Trophoblast cell (in vitro differentiated cells and primary cell): ENCODE measurements around the gene DOCK10.

ENCODE experiments used
- DNase-seq, 2 donors: peaks; one replicate each; pipeline ENCODE4 v3.0.0-alpha.2; 2016
- H2AFZ ChIP-seq: 2 replicates; pipeline ENCODE4 v1.6.1; 2013; ENCODE audit warnings: low read length, moderate library complexity, mild to moderate bottlenecking; ENCODE audit not compliant: insufficient read depth, poor library complexity
- H2AK5ac ChIP-seq: 2 replicates; pipeline ENCODE4 v1.6.1; 2013; ENCODE audit warnings: mild to moderate bottlenecking, low read length
- H2BK120ac ChIP-seq: 2 replicates; pipeline ENCODE4 v1.6.1; 2013; ENCODE audit warnings: low read length, mild to moderate bottlenecking, moderate library complexity; ENCODE audit not compliant: insufficient read depth, poor library complexity
- H2BK12ac ChIP-seq: 2 replicates; pipeline ENCODE4 v1.6.1; 2013; ENCODE audit warnings: mild to moderate bottlenecking, low read length, moderate library complexity
- H2BK5ac ChIP-seq: 2 replicates; pipeline ENCODE4 v1.6.1; 2013; ENCODE audit warnings: low read length, low read depth, moderate library complexity, mild to moderate bottlenecking; ENCODE audit not compliant: poor library complexity
- H3K14ac ChIP-seq: 2 replicates; pipeline ENCODE4 v1.6.1; 2013; ENCODE audit warnings: mild to moderate bottlenecking, low read length
- H3K18ac ChIP-seq: 2 replicates; pipeline ENCODE4 v1.6.1; 2013; ENCODE audit warnings: mild to moderate bottlenecking, low read length
- H3K23ac ChIP-seq: 2 replicates; pipeline ENCODE4 v1.6.1; 2013; ENCODE audit warnings: low read length
- H3K27ac ChIP-seq: 2 replicates; pipeline ENCODE4 v1.5.1; 2013; ENCODE audit warnings: low read depth, mild to moderate bottlenecking, inconsistent platforms, low read length, moderate library complexity
- H3K27me3 ChIP-seq: 2 replicates; pipeline ENCODE4 v1.6.1; 2013; ENCODE audit warnings: inconsistent platforms, mild to moderate bottlenecking, low read length, moderate library complexity; ENCODE audit not compliant: insufficient read depth
- H3K36me3 ChIP-seq, 2 experiments: 1 replicate in 1 of 2; 2 replicates in 1 of 2; pipeline ENCODE4 v1.6.1; 2013; ENCODE audit warnings: low read length in 2 of 2, mild to moderate bottlenecking in 2 of 2, moderate library complexity in 1 of 2; ENCODE audit not compliant: insufficient read depth in 2 of 2, control insufficient read depth in 1 of 2
- H3K4ac ChIP-seq: 2 replicates; pipeline ENCODE4 v1.6.1; 2013; ENCODE audit warnings: low read depth, mild to moderate bottlenecking, low read length, moderate library complexity
- H3K4me1 ChIP-seq, 2 experiments: 1 replicate in 1 of 2; 2 replicates in 1 of 2; pipeline ENCODE4 v1.6.1; 2013; ENCODE audit warnings: low read length in 2 of 2, mild to moderate bottlenecking in 2 of 2, moderate library complexity in 1 of 2; ENCODE audit not compliant: insufficient read depth in 2 of 2, control insufficient read depth in 1 of 2
- H3K4me2 ChIP-seq: 2 replicates; pipeline ENCODE4 v1.6.1; 2013; ENCODE audit warnings: inconsistent platforms, mild to moderate bottlenecking, low read length, moderate library complexity
- H3K4me3 ChIP-seq: 2 replicates; pipeline ENCODE4 v1.5.1; 2013; ENCODE audit warnings: mild to moderate bottlenecking, low read depth, low read length, inconsistent platforms
- H3K79me1 ChIP-seq: one replicate; pipeline ENCODE4 v1.6.1; 2013; ENCODE audit warnings: low read length
- H3K79me2 ChIP-seq: 2 replicates; pipeline ENCODE4 v1.6.1; 2013; ENCODE audit warnings: low read length, mild to moderate bottlenecking; ENCODE audit not compliant: control insufficient read depth, insufficient read depth, poor library complexity
- H3K9ac ChIP-seq: 2 replicates; pipeline ENCODE4 v1.6.1; 2013; ENCODE audit warnings: mild to moderate bottlenecking, low read length
- H3K9me3 ChIP-seq: 2 replicates; pipeline ENCODE4 v1.6.1; 2013; ENCODE audit warnings: low read depth, mild to moderate bottlenecking, control low read depth, inconsistent platforms, low read length; ENCODE audit not compliant: insufficient read depth
- H4K12ac ChIP-seq: 2 replicates; pipeline ENCODE4 v1.6.1; 2013; ENCODE audit warnings: low read depth, mild to moderate bottlenecking, low read length, moderate library complexity
- H4K8ac ChIP-seq: 2 replicates; pipeline ENCODE4 v1.6.1; 2013; ENCODE audit warnings: low read depth, mild to moderate bottlenecking, low read length, moderate library complexity
- H4K91ac ChIP-seq: one replicate; pipeline ENCODE4 v1.6.1; 2013; ENCODE audit warnings: low read depth, mild to moderate bottlenecking, low read length, moderate library complexity
- WGBS: extraction: QIAGEN DNeasy Blood & Tissue Kit; methylation state at CpG from one replicate; pipeline ENCODE4 v1.1.7; 2013; ENCODE audit warnings: missing lambda C conversion rate; ENCODE audit not compliant: insufficient read length, insufficient coverage; ENCODE audit errors: extremely low coverage; 5-methylcytosine and 5-hydroxymethylcytosine counted together

Gene DOCK10

DNA sequence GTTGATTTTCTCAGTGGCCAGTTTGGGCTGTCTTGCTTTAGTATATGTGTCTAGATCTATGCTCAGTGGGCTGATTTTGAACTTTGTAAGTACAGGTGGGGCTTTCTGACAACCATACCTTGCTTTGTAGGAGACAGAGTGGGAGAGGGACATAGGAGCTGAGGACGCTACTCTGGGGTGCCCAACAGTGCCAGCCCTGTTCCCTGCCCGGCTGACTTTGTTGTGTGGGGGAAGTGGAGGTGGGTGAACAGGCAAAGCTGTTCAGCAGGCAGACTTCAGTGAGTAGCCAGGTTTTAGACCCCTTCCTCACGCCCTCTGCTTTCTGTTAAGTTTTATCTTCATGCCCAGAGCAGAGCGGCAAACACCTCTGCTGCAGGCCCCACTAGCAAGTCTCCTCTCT lies 44.2 kb upstream of the DOCK10 start:
- no peak overlapping the region for H2AFZ ChIP-seq
- no peak overlapping the region for H3K9ac ChIP-seq
- no peak overlapping the region for H3K4me2 ChIP-seq
- peaks cover 2% of the 10 kb centered on the region for H3K9me3 ChIP-seq
- no peak overlapping the region for H3K4me3 ChIP-seq
- no peak overlapping the region for H2BK12ac ChIP-seq
- no peaks in the 10 kb centered on the region for H3K79me2 ChIP-seq
- H3K79me1 ChIP-seq: no peaks in the 10 kb centered on the region
- no peaks in the 10 kb centered on the region for H3K4me1 ChIP-seq
- H2AK5ac ChIP-seq: no peak overlapping the region
- H4K12ac ChIP-seq: no peak overlapping the region
- H2BK120ac ChIP-seq: no peak overlapping the region
- H3K4ac ChIP-seq: no peak overlapping the region
- H3K14ac ChIP-seq: no peak overlapping the region
- WGBS: no CpG with 5 or more reads among the region's 4 CpGs
- H3K27ac ChIP-seq: no peak overlapping the region
- no peak overlapping the region for H4K91ac ChIP-seq
- no peak overlapping the region for H3K23ac ChIP-seq
- no peaks in the 10 kb centered on the region for H3K36me3 ChIP-seq
- DNase-seq: no peak
- no peaks in the 10 kb centered on the region for H3K27me3 ChIP-seq
- no peak overlapping the region for H3K18ac ChIP-seq
- H4K8ac ChIP-seq: no peak overlapping the region
- H2BK5ac ChIP-seq: no peak overlapping the region

DNA sequence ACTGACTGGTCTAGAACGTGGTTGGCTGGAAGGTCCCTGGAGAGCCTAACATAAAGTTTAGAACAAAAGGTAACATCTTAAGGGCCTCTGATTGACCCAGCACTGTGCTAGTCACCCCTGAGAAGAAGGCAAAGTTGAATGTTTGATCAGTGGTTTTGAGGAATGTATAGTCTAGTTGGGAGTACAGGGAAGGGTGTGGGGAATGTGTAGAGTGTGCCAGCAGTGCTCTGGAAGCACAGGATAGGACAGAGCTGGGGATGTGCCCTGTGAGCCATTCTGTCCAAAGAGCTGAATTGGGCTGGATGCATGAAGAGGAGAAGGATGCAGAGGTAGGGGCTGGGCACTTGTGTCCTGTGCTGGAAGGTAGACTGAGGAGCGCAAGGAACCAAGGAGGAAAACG lies 41.0 kb upstream of the DOCK10 start:
- no peak overlapping the region for H2AK5ac ChIP-seq
- H3K4ac ChIP-seq: no peak overlapping the region
- WGBS: no CpG with 5 or more reads among the region's 3 CpGs
- H2BK5ac ChIP-seq: no peak overlapping the region
- no peaks in the 10 kb centered on the region for H3K27me3 ChIP-seq
- no peak overlapping the region for H3K9ac ChIP-seq
- H3K9me3 ChIP-seq: peaks cover 2% of the 10 kb centered on the region
- H3K4me1 ChIP-seq: no peaks in the 10 kb centered on the region
- no peaks in the 10 kb centered on the region for H3K36me3 ChIP-seq
- no peak overlapping the region for H2BK120ac ChIP-seq
- no peak overlapping the region for H3K23ac ChIP-seq
- no peak overlapping the region for H3K18ac ChIP-seq
- H3K4me3 ChIP-seq: no peak overlapping the region
- H4K91ac ChIP-seq: no peak overlapping the region
- no peak overlapping the region for H2AFZ ChIP-seq
- H3K14ac ChIP-seq: no peak overlapping the region
- no peak overlapping the region for H3K4me2 ChIP-seq
- H4K8ac ChIP-seq: no peak overlapping the region
- H2BK12ac ChIP-seq: no peak overlapping the region
- H3K79me2 ChIP-seq: no peaks in the 10 kb centered on the region
- H3K79me1 ChIP-seq: no peaks in the 10 kb centered on the region
- H4K12ac ChIP-seq: no peak overlapping the region
- no peak overlapping the region for H3K27ac ChIP-seq
- no peak for DNase-seq

DNA sequence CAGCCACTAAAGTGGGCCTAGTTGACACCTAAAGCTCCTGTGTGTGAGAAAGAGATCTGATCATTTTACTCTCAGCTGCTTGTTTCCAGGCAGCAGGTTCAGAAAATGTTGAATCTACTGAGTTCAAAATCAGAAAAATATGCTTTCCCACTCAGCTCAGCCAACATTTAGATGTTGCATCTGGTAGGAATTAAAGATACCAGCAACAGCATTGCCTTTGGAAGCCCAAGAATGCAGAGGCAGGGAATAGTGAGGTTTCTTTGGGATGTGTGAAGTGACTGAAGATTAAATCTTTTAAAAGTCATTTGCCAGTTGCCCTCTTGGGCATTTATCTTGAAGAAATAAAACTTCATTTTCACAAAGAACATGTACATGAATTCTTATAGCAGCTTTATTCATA lies 33.9 kb upstream of the DOCK10 start:
- no peak overlapping the region for H4K12ac ChIP-seq
- DNase-seq: no peak

DNA sequence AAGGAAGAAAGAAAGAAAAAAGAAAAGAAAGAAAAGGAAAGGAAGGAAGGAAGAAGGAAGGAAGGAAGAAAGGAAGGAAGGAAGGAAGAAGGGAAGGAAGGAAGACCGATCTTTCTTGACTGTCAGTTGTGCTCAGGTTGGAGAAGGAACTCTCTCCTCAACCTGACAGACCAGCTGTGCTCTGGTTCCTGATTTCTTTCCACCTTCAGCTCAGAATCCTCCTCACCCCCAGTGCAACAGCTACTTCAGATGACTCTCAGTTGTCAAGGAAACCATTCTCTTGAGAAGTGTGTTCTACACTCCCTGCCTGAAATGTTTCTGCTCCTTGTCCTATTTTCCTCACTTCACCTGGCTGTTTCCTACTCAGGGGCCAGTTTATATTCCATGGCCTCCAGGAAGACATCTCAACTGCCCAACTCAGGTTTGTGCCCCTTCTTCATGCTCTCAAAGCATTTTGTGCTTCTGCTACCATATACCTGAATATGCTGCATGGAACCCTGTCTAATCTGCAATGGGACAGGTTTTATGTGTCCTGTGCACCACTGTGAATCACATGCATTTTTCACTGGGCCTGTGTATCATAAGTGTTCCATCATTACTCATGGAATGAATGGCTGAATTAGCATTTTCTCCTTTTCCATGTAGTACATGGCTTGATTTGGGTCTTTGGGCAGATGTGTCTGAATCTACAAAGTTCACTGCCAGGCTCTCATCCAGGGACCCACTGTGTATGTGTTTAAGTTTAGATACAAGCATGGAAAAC lies 32.8 kb upstream of the DOCK10 start:
- H2BK12ac ChIP-seq: no peak overlapping the region
- H3K4me2 ChIP-seq: no peak overlapping the region
- H4K91ac ChIP-seq: no peak overlapping the region
- no peak overlapping the region for H2AFZ ChIP-seq
- no peak overlapping the region for H3K18ac ChIP-seq
- no peak overlapping the region for H3K23ac ChIP-seq
- no peak overlapping the region for H4K8ac ChIP-seq
- H3K27me3 ChIP-seq: no peaks in the 10 kb centered on the region
- H2BK120ac ChIP-seq: no peak overlapping the region
- H4K12ac ChIP-seq: no peak overlapping the region
- H3K14ac ChIP-seq: no peak overlapping the region
- H3K36me3 ChIP-seq: no peaks in the 10 kb centered on the region
- H3K9ac ChIP-seq: no peak overlapping the region
- H3K27ac ChIP-seq: no peak overlapping the region
- H3K79me2 ChIP-seq: no peaks in the 10 kb centered on the region
- no peak overlapping the region for H2AK5ac ChIP-seq
- H3K9me3 ChIP-seq: no peaks in the 10 kb centered on the region
- no CpG with 5 or more reads among the region's 1 CpG for WGBS
- no peak for DNase-seq
- no peak overlapping the region for H2BK5ac ChIP-seq
- no peaks in the 10 kb centered on the region for H3K4me1 ChIP-seq
- no peaks in the 10 kb centered on the region for H3K79me1 ChIP-seq
- H3K4me3 ChIP-seq: no peak overlapping the region
- no peak overlapping the region for H3K4ac ChIP-seq

More for the DNA sequence above, 33.9 kb upstream of the DOCK10 start:
- Histone ChIP-seq H3K4ac (no peak overlapping the region), H3K4me1 (no peaks in the 10 kb centered on the region), H2BK12ac (no peak overlapping the region), H3K23ac (no peak overlapping the region), H3K4me2 (no peak overlapping the region), H2BK5ac (no peak overlapping the region), H3K9ac (no peak overlapping the region), H3K4me3 (no peak overlapping the region), H2BK120ac (no peak overlapping the region), H3K36me3 (no peaks in the 10 kb centered on the region), H3K9me3 (no peaks in the 10 kb centered on the region), H3K14ac (no peak overlapping the region), H3K79me2 (no peaks in the 10 kb centered on the region), H4K8ac (no peak overlapping the region), H2AFZ (no peak overlapping the region), H3K27ac (no peak overlapping the region), H2AK5ac (no peak overlapping the region), H3K18ac (no peak overlapping the region), H4K91ac (no peak overlapping the region), H3K79me1 (no peaks in the 10 kb centered on the region), H3K27me3 (no peaks in the 10 kb centered on the region)
